Stimulated activated CD4-positive, alpha-beta T cell treated with anti-CD3 and anti-CD28 coated beads, Interleukin-1b, Interleukin-23, amount 100 ng/mL, for 24 hours (primary cell): ENCODE results near the gene DDX4.

Experiments
- DNase-seq, 4 experiments: peaks; one replicate each; pipeline ENCODE4 v3.0.0-alpha.2; 2020; ENCODE audit warnings: low read depth in 4 of 4, low spot score in 1 of 4

Gene DDX4

DNA sequence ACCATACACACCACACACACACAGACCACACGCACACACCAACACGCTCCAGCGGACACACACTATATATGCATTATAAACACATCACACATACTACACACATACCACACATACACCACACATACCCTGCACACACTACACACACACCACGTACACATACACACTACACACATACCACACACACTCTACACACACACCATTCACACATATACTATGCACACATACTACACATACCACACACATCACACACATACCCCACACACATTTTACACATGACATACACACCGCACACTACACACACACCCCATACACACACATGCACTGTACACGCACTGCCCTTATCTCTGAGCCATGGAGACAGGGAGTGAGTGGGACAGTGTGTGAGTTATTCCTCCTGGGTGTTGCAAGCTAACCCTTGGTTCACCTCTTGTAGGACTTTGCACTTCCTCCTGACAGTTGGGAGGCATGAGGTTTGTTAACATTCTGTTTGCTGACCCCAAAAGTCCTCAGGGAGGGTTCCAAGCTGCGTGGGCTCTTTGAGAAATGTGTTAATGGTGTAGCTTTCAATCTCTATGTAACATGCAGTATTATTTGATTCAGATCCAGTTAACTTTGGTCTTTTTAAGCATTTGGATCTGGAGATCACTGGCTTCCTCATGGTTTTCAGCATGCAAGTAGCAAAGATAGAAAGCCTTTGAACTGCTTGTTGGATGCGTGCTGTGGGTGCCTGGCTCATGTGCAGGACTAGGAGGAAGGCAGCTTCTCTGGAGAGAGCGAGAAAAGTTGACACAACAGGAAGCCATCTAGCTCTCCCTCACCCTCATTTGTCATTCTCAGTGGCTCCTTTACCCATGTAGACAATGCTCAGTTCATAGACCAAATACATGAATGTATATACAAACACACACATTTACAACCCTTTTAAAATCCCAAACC, 127.0 kb downstream of the DDX4 start:
- DNase-seq, result no peak

DNA sequence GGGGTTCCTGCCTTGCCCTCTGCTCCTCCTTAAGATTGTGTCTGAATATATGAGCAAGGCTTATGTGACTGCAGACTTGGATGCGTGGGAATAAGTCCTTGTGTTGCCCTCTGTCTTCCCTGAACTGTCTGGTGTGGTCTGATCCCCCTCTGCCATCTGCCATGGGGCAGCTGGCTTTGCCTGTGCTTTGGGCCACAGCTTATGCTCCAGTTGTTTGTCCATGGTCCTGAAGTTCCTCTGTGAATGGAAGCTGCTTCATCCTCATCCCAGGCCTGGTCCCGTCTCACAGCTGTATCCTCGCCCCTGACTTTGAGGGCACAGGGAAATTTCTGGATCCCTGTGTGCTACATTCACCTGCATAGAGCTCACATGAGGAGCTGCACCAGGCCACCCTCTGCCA, 128.0 kb downstream of the DDX4 start:
- no peak for DNase-seq

DNA sequence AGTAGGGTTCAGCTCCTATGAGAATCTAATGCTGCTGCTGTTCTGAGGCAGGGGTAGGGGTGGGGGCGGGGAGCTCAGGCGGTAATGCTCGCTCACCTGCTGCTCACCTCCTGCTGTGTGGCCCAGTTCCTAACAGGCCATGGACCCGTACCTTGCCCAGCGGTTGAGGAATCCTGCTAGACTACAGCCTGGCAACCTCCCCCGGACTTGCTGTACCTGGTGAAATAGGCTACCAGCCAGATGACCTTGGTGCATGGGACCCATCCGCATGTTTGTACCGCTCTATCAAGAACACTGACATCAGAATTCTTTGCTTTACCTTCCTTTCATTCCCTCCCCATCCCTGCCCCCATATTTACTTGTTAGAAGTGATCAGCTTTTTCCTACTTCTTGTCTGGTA, 128.6 kb downstream of the DDX4 start:
- DNase-seq, result no peak
